ENCODE measurements around the gene TCEA3. TPM values are rescaled to one million over a fixed set of nuclear protein-coding genes. Genes with fewer than 3 reads are reported as not detected.

TCEA3 gene
- total RNA-seq, 1 donor from 2014 or later = 16.9 TPM

GRCh38 chr1:23470282-23471070, 45.9 kb upstream of the TCEA3 start:
- H3K4me3 Mint-ChIP-seq (ENCODE audit: unreplicated experiment) = no peak overlapping the region
- H3K27ac Mint-ChIP-seq (ENCODE audit: unreplicated experiment) = peak overlapping the region; percentile 13
- DNase-seq (ENCODE audit: low spot score) = no peak
- H3K4me1 Mint-ChIP-seq (ENCODE audit: low read depth) = peaks cover 47% of the 10 kb centered on the region
- no peaks in the 10 kb centered on the region for H3K27me3 Mint-ChIP-seq (ENCODE audit: low read depth)
- no peak for TF ChIP-seq CTCF (IDR thresholded peaks at IDR 0.05)
- H3K36me3 Mint-ChIP-seq (ENCODE audit: low read depth) = no peaks in the 10 kb centered on the region
- H3K9me3 Mint-ChIP-seq (ENCODE audit: low read depth) = no peaks in the 10 kb centered on the region

- H3K4me1 Mint-ChIP-seq (ENCODE audit: low read depth) = peaks cover 40% of the 10 kb centered on the region
- no peaks in the 10 kb centered on the region for H3K9me3 Mint-ChIP-seq (ENCODE audit: low read depth)
- no peaks in the 10 kb centered on the region for H3K27me3 Mint-ChIP-seq (ENCODE audit: low read depth)
Observed at GRCh38 chr1:23469372-23469982, 44.9 kb upstream of the TCEA3 start.

GRCh38 chr1:23466423-23466989, 42.0 kb upstream of the TCEA3 start:
- H3K9me3 Mint-ChIP-seq (ENCODE audit: low read depth) = no peaks in the 10 kb centered on the region

More at GRCh38 chr1:23469372-23469982, 44.9 kb upstream of the TCEA3 start:
- Mint-ChIP-seq H3K4me3 (ENCODE audit: unreplicated experiment) (no peak overlapping the region), H3K36me3 (ENCODE audit: low read depth) (no peaks in the 10 kb centered on the region), H3K27ac (ENCODE audit: unreplicated experiment) (no peak overlapping the region)
- TF ChIP-seq CTCF (IDR thresholded peaks at IDR 0.05) = no peak
- no peak for DNase-seq (ENCODE audit: low spot score)

GRCh38 chr1:23463286-23463685, 38.7 kb upstream of the TCEA3 start:
- no peaks in the 10 kb centered on the region for H3K9me3 Mint-ChIP-seq (ENCODE audit: low read depth)
- no peak for DNase-seq (ENCODE audit: low spot score)
- no peak overlapping the region for H3K27ac Mint-ChIP-seq (ENCODE audit: unreplicated experiment)
- no peaks in the 10 kb centered on the region for H3K27me3 Mint-ChIP-seq (ENCODE audit: low read depth)
- H3K4me1 Mint-ChIP-seq (ENCODE audit: low read depth) = peaks cover 15% of the 10 kb centered on the region
- no peak overlapping the region for H3K4me3 Mint-ChIP-seq (ENCODE audit: unreplicated experiment)
- no peak for TF ChIP-seq CTCF (IDR thresholded peaks at IDR 0.05)
- H3K36me3 Mint-ChIP-seq (ENCODE audit: low read depth) = peaks cover 1% of the 10 kb centered on the region

More at GRCh38 chr1:23466423-23466989, 42.0 kb upstream of the TCEA3 start:
- DNase-seq (ENCODE audit: low spot score) = no peak
- H3K27me3 Mint-ChIP-seq (ENCODE audit: low read depth) = no peaks in the 10 kb centered on the region
- no peak overlapping the region for H3K27ac Mint-ChIP-seq (ENCODE audit: unreplicated experiment)
- no peaks in the 10 kb centered on the region for H3K36me3 Mint-ChIP-seq (ENCODE audit: low read depth)
- H3K4me3 Mint-ChIP-seq (ENCODE audit: unreplicated experiment) = no peak overlapping the region
- no peak for TF ChIP-seq CTCF (IDR thresholded peaks at IDR 0.05)
- H3K4me1 Mint-ChIP-seq (ENCODE audit: low read depth) = peaks cover 33% of the 10 kb centered on the region

- Mint-ChIP-seq H3K4me1 (ENCODE audit: low read depth) (peaks cover 15% of the 10 kb centered on the region), H3K36me3 (ENCODE audit: low read depth) (peaks cover 3% of the 10 kb centered on the region), H3K4me3 (ENCODE audit: unreplicated experiment) (no peak overlapping the region), H3K27me3 (ENCODE audit: low read depth) (no peaks in the 10 kb centered on the region), H3K27ac (ENCODE audit: unreplicated experiment) (no peak overlapping the region), H3K9me3 (ENCODE audit: low read depth) (no peaks in the 10 kb centered on the region)
- DNase-seq (ENCODE audit: low spot score) = no peak
- TF ChIP-seq CTCF (IDR thresholded peaks at IDR 0.05) = no peak
Observed at GRCh38 chr1:23462766-23463165, 38.2 kb upstream of the TCEA3 start.
